ENCODE data around the gene RSPH6A. TPM values are rescaled to one million over a fixed set of nuclear protein-coding genes. Genes with fewer than 3 reads are reported as not detected.
"Not testable (repeated sequence)": the region's sequence is repeated elsewhere in the genome, so short reads cannot be mapped to it uniquely, and the experiment has no call there.

The RSPH6A gene
- total RNA-seq, 5 donors from 2014 or later (not counting 1 experiment from before 2014, with no cell fraction given), result 0.20 to 0.47 (median 0.38) TPM

DNA sequence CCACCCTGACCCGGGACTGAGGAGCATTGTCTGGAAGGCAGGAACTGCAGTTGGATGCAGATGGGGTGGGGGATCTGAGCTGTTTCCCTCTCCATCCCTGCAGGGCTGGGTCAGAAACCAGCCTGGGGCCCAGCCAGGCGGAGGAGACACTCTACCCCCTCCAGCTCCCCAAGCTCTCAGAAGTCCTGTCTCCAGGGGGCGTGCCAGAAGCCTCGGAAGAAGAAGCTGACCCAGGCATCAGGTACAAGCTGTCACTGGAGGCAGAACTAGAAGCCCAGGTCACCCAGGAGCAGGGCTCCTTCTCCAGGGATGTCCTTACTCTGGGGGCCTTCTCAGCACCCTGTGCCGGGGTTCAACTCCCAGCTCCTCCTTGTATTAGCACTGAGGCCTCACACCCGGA, 61.6 kb downstream of the RSPH6A start:
- H3K36me3 Mint-ChIP-seq, result no peaks in the 10 kb centered on the region
- no peak overlapping the region for H3K27ac Mint-ChIP-seq
- H3K9me3 Mint-ChIP-seq, result no peaks in the 10 kb centered on the region
- peaks cover 0 to 8% of the 10 kb centered on the region in 2 donors for H3K27me3 Mint-ChIP-seq
- 67% methylated on average over 5 of the region's 6 CpGs for WGBS (ENCODE audit: insufficient coverage)
- H3K4me1 ChIP-seq (ENCODE audit: control insufficient read depth in 1 of 2, extremely low read depth in 1 of 2, insufficient read depth in 2 of 2, low read length in 2 of 2), result no peaks in the 10 kb centered on the region
- ChIA-PET CTCF (interaction anchor here in 1 of 2 donors (0.9 to 1.3 kb wide), 2 partner anchors 16 to 23 kb away, joined by 3 to 4 read pairs; partner anchors contain the start of gene FBXO46), POLR2A (no interaction called here)
- DNase-seq (no peak), ATAC-seq (replicated peaks in 1 of 4) (no peak)
- no peak overlapping the region for H3K4me3 ChIP-seq (ENCODE audit: control insufficient read depth in 1 of 2, extremely low read depth in 1 of 2, low read length in 1 of 2)
- peaks cover 0 to 3% of the 10 kb centered on the region in 2 experiments for H3K27me3 ChIP-seq (replicated peaks in 1 of 2; ENCODE audit: control insufficient read depth in 2 of 2, extremely low read depth in 1 of 2, insufficient read depth in 2 of 2, low read length in 1 of 2)
- H3K4me1 Mint-ChIP-seq, result no peaks in the 10 kb centered on the region
- H3K9me3 ChIP-seq, result no peaks in the 10 kb centered on the region
- no peak overlapping the region for H3K4me3 Mint-ChIP-seq
- no peaks in the 10 kb centered on the region for H3K36me3 ChIP-seq (ENCODE audit: control insufficient read depth in 2 of 2, extremely low read depth in 1 of 2, insufficient read depth in 1 of 2, low read length in 1 of 2)
- no peak overlapping the region for H3K27ac ChIP-seq (ENCODE audit: low read length)

DNA sequence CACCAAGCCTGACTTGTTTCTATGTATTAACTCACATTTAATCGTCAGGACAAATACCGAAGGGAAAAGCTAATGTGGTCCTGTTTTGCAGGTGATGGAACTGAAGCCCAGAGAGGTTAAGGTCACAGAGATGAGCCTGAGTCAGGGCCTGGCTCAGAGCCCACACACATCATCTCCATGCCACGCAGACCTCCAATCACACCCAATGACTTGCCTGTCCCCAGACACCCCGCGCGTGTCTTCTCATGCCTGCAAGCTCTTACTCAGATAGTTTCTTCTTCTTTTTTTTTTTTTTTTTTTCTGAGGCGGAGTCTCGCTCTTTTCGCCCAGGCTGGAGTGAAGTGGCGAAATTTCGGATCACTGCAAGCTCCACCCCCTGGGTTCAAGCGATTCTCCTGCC, 62.5 kb downstream of the RSPH6A start:
- no peak overlapping the region for H3K27ac Mint-ChIP-seq
- WGBS (ENCODE audit: insufficient coverage), result 100% methylated on average over 4 of the region's 12 CpGs
- H3K27me3 Mint-ChIP-seq, result peaks cover under 1 to 8% of the 10 kb centered on the region in 2 donors
- H3K4me3 Mint-ChIP-seq, result no peak overlapping the region
- no peaks in the 10 kb centered on the region for H3K36me3 Mint-ChIP-seq
- no peak overlapping the region for H3K4me3 ChIP-seq (ENCODE audit: control insufficient read depth in 1 of 2, extremely low read depth in 1 of 2, low read length in 1 of 2)
- DNase-seq (no peak), ATAC-seq (replicated peaks in 1 of 4) (no peak)
- peaks cover 0 to 5% of the 10 kb centered on the region in 2 experiments for H3K27me3 ChIP-seq (replicated peaks in 1 of 2; ENCODE audit: control insufficient read depth in 2 of 2, extremely low read depth in 1 of 2, insufficient read depth in 2 of 2, low read length in 1 of 2)
- no peaks in the 10 kb centered on the region for H3K9me3 ChIP-seq
- H3K27ac ChIP-seq (ENCODE audit: low read length), result no peak overlapping the region
- CTCF ChIA-PET, result no interaction called here
- no peaks in the 10 kb centered on the region for H3K36me3 ChIP-seq (ENCODE audit: control insufficient read depth in 2 of 2, extremely low read depth in 1 of 2, insufficient read depth in 1 of 2, low read length in 1 of 2)
- H3K9me3 Mint-ChIP-seq, result no peaks in the 10 kb centered on the region
- no peaks in the 10 kb centered on the region for H3K4me1 ChIP-seq (ENCODE audit: control insufficient read depth in 1 of 2, extremely low read depth in 1 of 2, insufficient read depth in 2 of 2, low read length in 2 of 2)
- POLR2A ChIA-PET, result no interaction called here
- no peaks in the 10 kb centered on the region for H3K4me1 Mint-ChIP-seq

DNA sequence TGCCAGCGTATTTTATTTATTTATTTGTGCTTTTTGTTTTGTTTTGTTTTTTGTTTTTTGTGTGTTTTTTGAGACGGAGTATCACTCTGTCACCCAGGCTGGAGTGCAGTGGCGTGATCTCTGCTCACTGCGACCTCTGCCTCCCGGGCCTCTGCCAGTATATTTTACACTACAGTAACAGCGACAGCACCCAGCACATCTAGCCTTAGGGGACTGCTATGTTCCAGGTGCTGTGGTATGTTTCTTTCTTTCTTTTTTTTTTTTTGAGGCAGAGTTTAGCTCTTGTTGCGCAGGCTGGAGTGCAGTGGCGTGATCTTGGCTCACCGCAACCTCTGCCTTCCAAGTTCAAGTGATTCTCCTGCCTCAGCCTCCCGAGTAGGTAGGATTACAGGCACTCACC, 63.6 kb downstream of the RSPH6A start:
- H3K4me3 ChIP-seq (ENCODE audit: control insufficient read depth in 1 of 2, extremely low read depth in 1 of 2, low read length in 1 of 2); H3K27me3 ChIP-seq (replicated peaks in 1 of 2; ENCODE audit: control insufficient read depth in 2 of 2, extremely low read depth in 1 of 2, insufficient read depth in 2 of 2, low read length in 1 of 2); H3K9me3 ChIP-seq; DNase-seq; H3K4me3 Mint-ChIP-seq; H3K4me1 ChIP-seq (ENCODE audit: control insufficient read depth in 1 of 2, extremely low read depth in 1 of 2, insufficient read depth in 2 of 2, low read length in 2 of 2); H3K36me3 ChIP-seq (ENCODE audit: control insufficient read depth in 2 of 2, extremely low read depth in 1 of 2, insufficient read depth in 1 of 2, low read length in 1 of 2); H3K4me1 Mint-ChIP-seq; H3K36me3 Mint-ChIP-seq; H3K27ac ChIP-seq (ENCODE audit: low read length); H3K9me3 Mint-ChIP-seq; POLR2A ChIA-PET; ATAC-seq (replicated peaks in 1 of 4); H3K27ac Mint-ChIP-seq: not testable (repeated sequence)
- peaks cover 7 to 12% of the 10 kb centered on the region in 2 donors for H3K27me3 Mint-ChIP-seq
- CTCF ChIA-PET, result interaction anchor here in 1 of 2 donors (0.6 kb wide), 1 partner anchor 16 kb away, joined by 3 read pairs; no protein-coding TSS in a partner anchor
- WGBS (ENCODE audit: insufficient coverage), result no CpG with 5 or more reads among the region's 10 CpGs

GRCh38 chr19:45747513-45747912, 67.6 kb downstream of the RSPH6A start:
- Mint-ChIP-seq H3K27me3 (peaks cover 7 to 15% of the 10 kb centered on the region in 2 donors), H3K4me3 (no peak overlapping the region), H3K36me3 (no peaks in the 10 kb centered on the region), H3K4me1 (no peaks in the 10 kb centered on the region), H3K9me3 (no peaks in the 10 kb centered on the region), H3K27ac (no peak overlapping the region)
- CTCF ChIA-PET, result no interaction called here
- Histone ChIP-seq H3K4me1 (ENCODE audit: control insufficient read depth in 1 of 2, extremely low read depth in 1 of 2, insufficient read depth in 2 of 2, low read length in 2 of 2) (no peaks in the 10 kb centered on the region), H3K4me3 (ENCODE audit: control insufficient read depth in 1 of 2, extremely low read depth in 1 of 2, low read length in 1 of 2) (no peak overlapping the region), H3K27ac (ENCODE audit: low read length) (no peak overlapping the region), H3K9me3 (no peaks in the 10 kb centered on the region), H3K36me3 (ENCODE audit: control insufficient read depth in 2 of 2, extremely low read depth in 1 of 2, insufficient read depth in 1 of 2, low read length in 1 of 2) (no peaks in the 10 kb centered on the region), H3K27me3 (replicated peaks in 1 of 2; ENCODE audit: control insufficient read depth in 2 of 2, extremely low read depth in 1 of 2, insufficient read depth in 2 of 2, low read length in 1 of 2) (peaks cover 0 to 13% of the 10 kb centered on the region in 2 experiments)
- POLR2A ChIA-PET, result no interaction called here
- no peak for DNase-seq
- WGBS (ENCODE audit: insufficient coverage), result 83% methylated on average over 2 of the region's 5 CpGs
- ATAC-seq (replicated peaks in 1 of 4), result no peak

DNA sequence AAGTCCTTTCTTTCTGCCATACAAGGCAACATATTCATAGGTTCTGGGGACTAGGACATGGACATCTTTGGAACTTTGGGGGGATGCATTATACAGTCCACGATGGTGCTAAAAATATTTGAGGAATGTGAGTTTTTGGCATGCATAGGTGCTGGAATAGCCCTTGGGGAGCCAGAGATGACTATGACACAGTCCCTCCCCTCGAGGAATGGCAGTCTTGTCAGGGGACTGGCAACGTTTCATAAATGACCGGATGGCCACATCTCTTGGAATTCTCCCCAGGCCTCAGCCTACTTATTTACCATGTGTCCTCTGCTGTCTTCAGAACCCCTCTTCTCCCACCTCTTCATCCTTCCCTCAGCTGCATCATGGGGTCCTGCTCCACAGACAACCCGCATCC, 68.2 kb downstream of the RSPH6A start:
- ATAC-seq (replicated peaks in 1 of 4), result no peak
- Mint-ChIP-seq H3K4me3 (no peak overlapping the region), H3K4me1 (no peaks in the 10 kb centered on the region), H3K27me3 (peaks cover 7 to 15% of the 10 kb centered on the region in 2 donors), H3K9me3 (no peaks in the 10 kb centered on the region), H3K27ac (no peak overlapping the region), H3K36me3 (no peaks in the 10 kb centered on the region)
- H3K27ac ChIP-seq (ENCODE audit: low read length), result no peak overlapping the region
- H3K36me3 ChIP-seq (ENCODE audit: control insufficient read depth in 2 of 2, extremely low read depth in 1 of 2, insufficient read depth in 1 of 2, low read length in 1 of 2), result no peaks in the 10 kb centered on the region
- POLR2A ChIA-PET, result no interaction called here
- WGBS (ENCODE audit: insufficient coverage), result 65% methylated on average over 3 of the region's 5 CpGs
- no peaks in the 10 kb centered on the region for H3K4me1 ChIP-seq (ENCODE audit: control insufficient read depth in 1 of 2, extremely low read depth in 1 of 2, insufficient read depth in 2 of 2, low read length in 2 of 2)
- H3K4me3 ChIP-seq (ENCODE audit: control insufficient read depth in 1 of 2, extremely low read depth in 1 of 2, low read length in 1 of 2), result no peak overlapping the region
- CTCF ChIA-PET, result no interaction called here
- peaks cover 0 to 13% of the 10 kb centered on the region in 2 experiments for H3K27me3 ChIP-seq (replicated peaks in 1 of 2; ENCODE audit: control insufficient read depth in 2 of 2, extremely low read depth in 1 of 2, insufficient read depth in 2 of 2, low read length in 1 of 2)
- no peak for DNase-seq
- H3K9me3 ChIP-seq, result no peaks in the 10 kb centered on the region

Other genes with a start within 250 kb of the RSPH6A start
- 10 to 100 TPM in 2 of 5 donors, 1 to 10 TPM in 3; 7.9 to 11.4 (median 9.6) TPM for gene OPA3, start 230.5 kb downstream of the RSPH6A start, total RNA-seq
- gene GPR4, start 213.1 kb downstream of the RSPH6A start, total RNA-seq, result under 1 TPM in 1 of 5 donors, not detected in 4; 0.20 TPM
- 10 to 100 TPM; 63.7 to 90.5 (median 74.1) TPM for gene EML2, start 175.9 kb downstream of the RSPH6A start, total RNA-seq
- 10 to 100 TPM in 1 of 5 donors, 1 to 10 TPM in 4; 6.9 to 10.8 (median 7.1) TPM for gene GIPR, start 147.1 kb downstream of the RSPH6A start, total RNA-seq
- gene SNRPD2, start 123.4 kb downstream of the RSPH6A start, total RNA-seq, result 100 to 1,000 TPM; 375 to 450 (median 395) TPM
- 10 to 100 TPM in 3 of 5 donors, 1 to 10 TPM in 2; 5.4 to 13.7 (median 10.3) TPM for gene QPCTL, start 122.6 kb downstream of the RSPH6A start, total RNA-seq
- gene FBXO46, start 84.4 kb downstream of the RSPH6A start, total RNA-seq, result 10 to 100 TPM; 27.9 to 48.3 (median 38.0) TPM
- gene MEIOSIN, start 81.9 kb downstream of the RSPH6A start, total RNA-seq, result not detected
- 1 to 10 TPM in 3 of 5 donors, under 1 TPM in 2; 0.89 to 2.1 (median 1.3) TPM for gene SIX5, start 46.1 kb downstream of the RSPH6A start, total RNA-seq
- 10 to 100 TPM; 31.4 to 46.4 (median 36.9) TPM for gene DMPK, start 32.8 kb downstream of the RSPH6A start, total RNA-seq
- gene DMWD, start 22.5 kb downstream of the RSPH6A start, total RNA-seq, result 10 to 100 TPM; 28.4 to 53.3 (median 44.6) TPM
- 100 to 1,000 TPM in 1 of 5 donors, 10 to 100 TPM in 4; 89.7 to 102 (median 94.7) TPM for gene SYMPK, start 47.8 kb upstream of the RSPH6A start, total RNA-seq
- under 1 TPM in 1 of 5 donors, not detected in 4; 0.16 TPM for gene FOXA3, start 49.0 kb upstream of the RSPH6A start, total RNA-seq
- gene IRF2BP1, start 70.8 kb upstream of the RSPH6A start, total RNA-seq, result 10 to 100 TPM; 22.7 to 42.3 (median 38.0) TPM
- 10 to 100 TPM in 3 of 5 donors, 1 to 10 TPM in 2; 7.3 to 17.5 (median 16.9) TPM for gene MYPOP, start 87.3 kb upstream of the RSPH6A start, total RNA-seq
- not detected for gene NANOS2, start 99.5 kb upstream of the RSPH6A start, total RNA-seq
- under 1 TPM in 1 of 5 donors, not detected in 4; 0.03 TPM for gene NOVA2, start 158.6 kb upstream of the RSPH6A start, total RNA-seq
- 10 to 100 TPM; 18.3 to 42.9 (median 39.4) TPM for gene CCDC61, start 180.2 kb upstream of the RSPH6A start, total RNA-seq
- not detected for gene PGLYRP1, start 207.7 kb upstream of the RSPH6A start, total RNA-seq
- gene IGFL4, start 225.7 kb upstream of the RSPH6A start, total RNA-seq, result not detected

Data from T-cell (primary cell).